H9 (cell line): ENCODE results near the gene AGBL4. TPM values are rescaled to one million over a fixed set of nuclear protein-coding genes. Genes with fewer than 3 reads are reported as not detected.

Experiments
- DNase-seq: peaks from one replicate; pipeline ENCODE4 v3.0.0-alpha.2; 2017
- H2AFZ ChIP-seq: one replicate; pipeline ENCODE4 v1.6.1; 2013; ENCODE audit warnings: mild to moderate bottlenecking, low read length, control low read depth, moderate library complexity
- H2AK5ac ChIP-seq: 2 replicates; pipeline ENCODE4 v1.6.1; 2013; ENCODE audit warnings: low read length, control low read depth, mixed read lengths; ENCODE audit not compliant: insufficient read length
- H2BK120ac ChIP-seq: one replicate; pipeline ENCODE4 v1.6.1; 2013; ENCODE audit warnings: low read depth, mild to moderate bottlenecking, low read length, control low read depth, inconsistent platforms; ENCODE audit not compliant: poor library complexity, severe bottlenecking
- H2BK12ac ChIP-seq: 2 replicates; pipeline ENCODE4 v1.6.1; 2013; ENCODE audit warnings: low read length, control low read depth, mixed read lengths, low read depth; ENCODE audit not compliant: insufficient read length
- H2BK15ac ChIP-seq: 2 replicates; pipeline ENCODE4 v1.6.1; 2013; ENCODE audit warnings: low read depth, low read length, control low read depth
- H2BK20ac ChIP-seq: one replicate; pipeline ENCODE4 v1.6.1; 2013; ENCODE audit warnings: low read depth, mild to moderate bottlenecking, low read length, control low read depth, inconsistent platforms; ENCODE audit not compliant: poor library complexity, severe bottlenecking
- H2BK5ac ChIP-seq: 2 replicates; pipeline ENCODE4 v1.6.1; 2013; ENCODE audit warnings: low read length, control low read depth, mixed read lengths; ENCODE audit not compliant: insufficient read length
- H3K14ac ChIP-seq: 2 replicates; pipeline ENCODE4 v1.6.1; 2013; ENCODE audit warnings: low read length, control low read depth; ENCODE audit not compliant: insufficient read depth
- H3K18ac ChIP-seq: 2 replicates; pipeline ENCODE4 v1.6.1; 2013; ENCODE audit warnings: low read depth, mild to moderate bottlenecking, mixed read lengths, low read length, control low read depth; ENCODE audit not compliant: insufficient read length
- H3K23ac ChIP-seq: 2 replicates; pipeline ENCODE4 v1.6.1; 2013; ENCODE audit warnings: low read length, control low read depth, mixed read lengths, low read depth; ENCODE audit not compliant: insufficient read length
- H3K23me2 ChIP-seq: 2 replicates; pipeline ENCODE4 v1.6.1; 2013; ENCODE audit warnings: low read depth, mild to moderate bottlenecking, mixed read lengths, low read length, control low read depth; ENCODE audit not compliant: insufficient read length, poor library complexity, severe bottlenecking
- H3K27ac ChIP-seq: 2 replicates; pipeline ENCODE4 v1.5.1; 2013; ENCODE audit warnings: low read length, control low read depth, mixed read lengths, low read depth; ENCODE audit not compliant: insufficient read length
- H3K27me3 ChIP-seq: 2 replicates; pipeline ENCODE4 v1.6.1; 2013; ENCODE audit warnings: low read length, control low read depth, inconsistent platforms; ENCODE audit not compliant: insufficient read depth
- H3K4ac ChIP-seq: 2 replicates; pipeline ENCODE4 v1.6.1; 2013; ENCODE audit warnings: low read depth, mild to moderate bottlenecking, control low read depth, inconsistent platforms, low read length, moderate library complexity
- H3K4me1 ChIP-seq: 2 replicates; pipeline ENCODE4 v1.6.1; 2013; ENCODE audit warnings: low read length, control low read depth, inconsistent platforms; ENCODE audit not compliant: insufficient read depth
- H3K4me2 ChIP-seq: 2 replicates; pipeline ENCODE4 v1.6.1; 2013; ENCODE audit warnings: low read length, control low read depth, mixed read lengths; ENCODE audit not compliant: insufficient read length, insufficient read depth
- H3K56ac ChIP-seq: 2 replicates; pipeline ENCODE4 v1.6.1; 2013; ENCODE audit warnings: low read depth, mild to moderate bottlenecking, mixed read lengths, low read length, control low read depth; ENCODE audit not compliant: insufficient read length
- H3K79me1 ChIP-seq: 2 replicates; pipeline ENCODE4 v1.6.1; 2013; ENCODE audit warnings: low read depth, mild to moderate bottlenecking, moderate library complexity, low read length, control low read depth, inconsistent platforms; ENCODE audit not compliant: insufficient read depth, poor library complexity, severe bottlenecking
- H3K79me2 ChIP-seq: 2 replicates; pipeline ENCODE4 v1.6.1; 2013; ENCODE audit warnings: low read length, control low read depth, inconsistent platforms; ENCODE audit not compliant: insufficient read depth
- H3K9ac ChIP-seq: 2 replicates; pipeline ENCODE4 v1.6.1; 2013; ENCODE audit warnings: low read length, control low read depth, mixed read lengths; ENCODE audit not compliant: insufficient read length; ENCODE audit errors: extremely low read depth
- H3K9me3 ChIP-seq: one replicate; pipeline ENCODE4 v1.6.1; 2013; ENCODE audit warnings: low read depth, low read length, inconsistent platforms; ENCODE audit not compliant: control insufficient read depth
- H3T11ph ChIP-seq: one replicate; pipeline ENCODE4 v1.6.1; 2013; ENCODE audit warnings: mild to moderate bottlenecking, low read length, control low read depth, inconsistent platforms
- H4K20me1 ChIP-seq: one replicate; pipeline ENCODE4 v1.6.1; 2013; ENCODE audit not compliant: control insufficient read depth, insufficient read length, insufficient read depth
- H4K5ac ChIP-seq: 2 replicates; pipeline ENCODE4 v1.6.1; 2013; ENCODE audit warnings: low read depth, mild to moderate bottlenecking, mixed read lengths, low read length, control low read depth; ENCODE audit not compliant: insufficient read length
- H4K8ac ChIP-seq: replicated peaks from 2 replicates; pipeline ENCODE4 v1.6.1; 2013; ENCODE audit warnings: low read length, control low read depth, mixed read lengths, low read depth; ENCODE audit not compliant: insufficient read length
- H4K91ac ChIP-seq: 2 replicates; pipeline ENCODE4 v1.6.1; 2013; ENCODE audit warnings: low read depth, mild to moderate bottlenecking, moderate library complexity, mixed read lengths, low read length, control low read depth; ENCODE audit not compliant: insufficient read length
- H3K27ac Mint-ChIP-seq, 3 experiments: 2 replicates in 2 of 3; 3 replicates in 1 of 3; pipeline ENCODE4 v1.8.0; 2020 to 2021; ENCODE audit warnings: mixed read lengths in 3 of 3, mild to moderate bottlenecking in 1 of 3, moderate library complexity in 1 of 3
- H3K27me3 Mint-ChIP-seq: 2 replicates; pipeline ENCODE4 v1.8.0; 2021; ENCODE audit warnings: low read depth, mild to moderate bottlenecking, moderate library complexity, mixed read lengths
- H3K36me3 Mint-ChIP-seq, 3 experiments: 2 replicates in 2 of 3; 3 replicates in 1 of 3; pipeline ENCODE4 v1.8.0; 2020 to 2021; ENCODE audit warnings: low read depth in 3 of 3, mixed read lengths in 3 of 3; ENCODE audit not compliant: insufficient read depth in 1 of 3
- H3K4me1 Mint-ChIP-seq, 2 experiments: 2 replicates each; pipeline ENCODE4 v1.8.0; 2020; ENCODE audit warnings: mixed read lengths in 2 of 2
- H3K4me3 Mint-ChIP-seq, 2 experiments: 2 replicates in 1 of 2; 3 replicates in 1 of 2; pipeline ENCODE4 v1.8.0; 2020 to 2021; ENCODE audit warnings: mild to moderate bottlenecking in 2 of 2, mixed read lengths in 2 of 2, moderate library complexity in 1 of 2
- H3K9me3 Mint-ChIP-seq, 2 experiments: 2 replicates in 1 of 2; 3 replicates in 1 of 2; pipeline ENCODE4 v1.8.0; 2020; ENCODE audit warnings: mild to moderate bottlenecking in 2 of 2, mixed read lengths in 2 of 2, moderate library complexity in 1 of 2
- WGBS: extraction: QIAGEN DNeasy Blood & Tissue Kit; methylation state at CpG from one replicate; pipeline ENCODE4 v1.1.7; 2013; ENCODE audit warnings: missing lambda C conversion rate, low lambda C conversion rate, mixed read lengths; ENCODE audit not compliant: insufficient read length; ENCODE audit errors: extremely low coverage; 5-methylcytosine and 5-hydroxymethylcytosine counted together
- total RNA-seq: library from RNA; stranded (reverse); gene quantifications from 2 replicates; pipeline ENCODE4 v1.2.1, GENCODE V29; 2021
- TF ChIP-seq, protein P1 (sequence below): fragments of 200-600 bp; sonication (generic); conservative IDR thresholded peaks from 3 replicates; pipeline ENCODE4 v1.8.0; 2021; ENCODE audit warnings: antibody characterized with exemption, mild to moderate bottlenecking

Gene AGBL4
- total RNA-seq, 1 experiment from 2014 or later: not detected

DNA sequence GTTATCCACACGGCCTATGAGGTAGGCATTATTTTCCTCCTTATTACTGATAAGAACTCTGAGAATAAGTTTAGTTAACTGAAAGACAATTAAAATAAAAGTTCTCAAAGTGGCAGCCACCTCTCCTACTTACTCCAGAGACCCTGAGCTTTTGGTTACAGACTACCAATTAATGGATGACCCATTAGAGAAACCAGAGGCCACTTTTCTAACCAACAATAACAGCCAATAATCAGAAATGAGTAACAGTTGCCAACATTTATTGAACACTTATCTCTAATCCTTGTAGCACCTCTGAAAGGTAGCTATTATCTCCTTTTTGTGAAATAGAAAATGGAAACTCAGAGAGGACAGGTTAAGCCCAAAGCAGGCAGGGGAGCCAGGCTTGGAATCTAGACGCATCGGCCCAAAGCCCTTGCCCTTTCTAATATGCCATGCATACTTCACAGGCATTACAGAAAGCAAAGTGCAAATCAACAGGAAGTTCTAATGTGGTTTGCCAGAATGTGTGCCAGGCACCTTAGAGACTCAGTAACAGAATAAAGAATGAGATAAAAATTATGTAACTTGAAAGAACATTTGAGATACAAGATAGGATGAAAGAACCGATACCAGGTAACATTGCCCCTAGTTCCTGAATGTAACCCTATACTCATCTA, 1297.1 kb downstream of the AGBL4 start:
- Mint-ChIP-seq H3K27me3 (no peaks in the 10 kb centered on the region; the same call in 1 of the 2 replicates), H3K4me3 (no peak overlapping the region), H3K9me3 (no peaks in the 10 kb centered on the region), H3K36me3 (peaks cover 0 to 4% (median 1%) of the 10 kb centered on the region in 3 experiments; a peak in 2 of 7 replicates), H3K4me1 (no peaks in the 10 kb centered on the region), H3K27ac (no peak overlapping the region)
- TF ChIP-seq, protein P1, sequence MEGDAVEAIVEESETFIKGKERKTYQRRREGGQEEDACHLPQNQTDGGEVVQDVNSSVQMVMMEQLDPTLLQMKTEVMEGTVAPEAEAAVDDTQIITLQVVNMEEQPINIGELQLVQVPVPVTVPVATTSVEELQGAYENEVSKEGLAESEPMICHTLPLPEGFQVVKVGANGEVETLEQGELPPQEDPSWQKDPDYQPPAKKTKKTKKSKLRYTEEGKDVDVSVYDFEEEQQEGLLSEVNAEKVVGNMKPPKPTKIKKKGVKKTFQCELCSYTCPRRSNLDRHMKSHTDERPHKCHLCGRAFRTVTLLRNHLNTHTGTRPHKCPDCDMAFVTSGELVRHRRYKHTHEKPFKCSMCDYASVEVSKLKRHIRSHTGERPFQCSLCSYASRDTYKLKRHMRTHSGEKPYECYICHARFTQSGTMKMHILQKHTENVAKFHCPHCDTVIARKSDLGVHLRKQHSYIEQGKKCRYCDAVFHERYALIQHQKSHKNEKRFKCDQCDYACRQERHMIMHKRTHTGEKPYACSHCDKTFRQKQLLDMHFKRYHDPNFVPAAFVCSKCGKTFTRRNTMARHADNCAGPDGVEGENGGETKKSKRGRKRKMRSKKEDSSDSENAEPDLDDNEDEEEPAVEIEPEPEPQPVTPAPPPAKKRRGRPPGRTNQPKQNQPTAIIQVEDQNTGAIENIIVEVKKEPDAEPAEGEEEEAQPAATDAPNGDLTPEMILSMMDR: no peak
- Histone ChIP-seq H2BK20ac (no peak overlapping the region), H4K20me1 (no peaks in the 10 kb centered on the region), H2AK5ac (no peak overlapping the region), H3K4me2 (no peak overlapping the region), H3K9ac (no peak overlapping the region), H3T11ph (no peak overlapping the region), H3K79me2 (0 out of 2 replicates have a peak, but pooled peaks cover 2% of the 10 kb centered on the region), H4K8ac (no peak overlapping the region), H3K56ac (no peak overlapping the region), H3K4ac (no peak overlapping the region), H4K5ac (no peak overlapping the region), H3K27me3 (no peaks in the 10 kb centered on the region), H3K9me3 (no peaks in the 10 kb centered on the region), H3K79me1 (no peaks in the 10 kb centered on the region), H3K27ac (no peak overlapping the region), H2BK5ac (no peak overlapping the region), H2BK15ac (no peak overlapping the region), H3K4me1 (no peaks in the 10 kb centered on the region), H3K23me2 (no peaks in the 10 kb centered on the region), H2BK120ac (no peak overlapping the region), H4K91ac (no peak overlapping the region), H3K14ac (no peak overlapping the region), H2BK12ac (no peak overlapping the region), H3K18ac (no peak overlapping the region), H2AFZ (no peak overlapping the region), H3K23ac (no peak overlapping the region)
- DNase-seq: no peak
- no CpG with 5 or more reads among the region's 4 CpGs for WGBS
